GM19025 (cell line): ENCODE measurements around the gene IMPA2.
"Not testable (repeated sequence)": the region's sequence is repeated elsewhere in the genome, so short reads cannot be mapped to it uniquely, and the experiment has no call there.

ENCODE experiments used
- ATAC-seq: cut with Tn5 transposase; IDR thresholded peaks from one replicate; pipeline ENCODE4 v1.9.1; 2021; ENCODE audit warnings: mild to moderate bottlenecking, low read depth, moderate library complexity; ENCODE audit not compliant: unreplicated experiment

The IMPA2 gene

DNA sequence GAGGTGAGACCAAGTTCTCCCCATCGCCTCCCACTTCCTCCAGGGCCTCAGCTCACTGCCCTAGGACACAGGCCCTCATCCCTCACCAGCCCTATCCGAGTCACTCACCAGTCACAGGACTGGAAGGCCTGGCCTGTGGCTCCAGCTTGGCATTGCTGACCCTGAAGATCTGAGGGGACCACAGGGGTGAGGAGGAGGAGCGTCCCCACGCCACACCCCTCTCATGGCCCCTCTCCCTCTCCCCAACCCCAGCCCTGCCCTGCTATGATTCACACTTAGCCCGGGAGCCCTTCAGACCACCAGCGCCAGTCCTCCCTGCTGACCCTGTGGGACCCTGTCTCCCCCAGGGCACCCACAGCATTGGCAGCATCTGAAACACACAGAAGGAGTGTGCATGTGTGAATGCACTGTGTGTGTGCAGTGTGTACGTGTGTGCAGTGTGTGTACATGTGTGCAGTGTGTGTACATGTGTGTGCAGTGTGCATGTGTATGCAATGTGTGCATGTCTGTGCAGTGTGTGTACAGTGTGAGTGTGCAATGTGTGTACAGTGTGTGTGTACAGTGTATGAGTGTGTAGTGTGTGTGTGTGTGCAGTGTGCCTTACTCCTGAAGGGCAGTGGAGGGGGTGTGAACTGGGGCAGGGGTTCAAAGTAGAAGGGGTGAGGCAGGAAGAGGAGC, 82.9 kb downstream of the IMPA2 start:
- no peak for ATAC-seq

DNA sequence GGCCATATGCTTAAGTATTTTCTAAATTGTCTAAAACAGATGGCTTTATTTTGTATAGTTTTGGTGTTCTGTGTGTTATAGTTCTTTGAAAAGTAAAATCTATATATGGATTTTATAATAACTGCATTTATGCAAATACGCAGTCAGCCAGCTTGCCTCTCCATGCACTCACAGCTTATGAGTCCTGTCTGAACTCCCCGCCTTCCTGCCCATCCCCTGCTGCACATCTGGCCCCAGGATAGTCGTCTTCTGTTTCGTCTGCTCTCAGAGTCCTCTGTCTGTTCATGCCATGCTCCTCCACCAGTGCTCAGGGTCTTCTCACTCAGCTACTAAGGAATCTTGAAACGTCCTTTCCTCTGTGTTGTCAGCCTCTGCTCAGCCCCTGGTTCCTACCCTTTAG, 84.1 kb downstream of the IMPA2 start:
- no peak for ATAC-seq

DNA sequence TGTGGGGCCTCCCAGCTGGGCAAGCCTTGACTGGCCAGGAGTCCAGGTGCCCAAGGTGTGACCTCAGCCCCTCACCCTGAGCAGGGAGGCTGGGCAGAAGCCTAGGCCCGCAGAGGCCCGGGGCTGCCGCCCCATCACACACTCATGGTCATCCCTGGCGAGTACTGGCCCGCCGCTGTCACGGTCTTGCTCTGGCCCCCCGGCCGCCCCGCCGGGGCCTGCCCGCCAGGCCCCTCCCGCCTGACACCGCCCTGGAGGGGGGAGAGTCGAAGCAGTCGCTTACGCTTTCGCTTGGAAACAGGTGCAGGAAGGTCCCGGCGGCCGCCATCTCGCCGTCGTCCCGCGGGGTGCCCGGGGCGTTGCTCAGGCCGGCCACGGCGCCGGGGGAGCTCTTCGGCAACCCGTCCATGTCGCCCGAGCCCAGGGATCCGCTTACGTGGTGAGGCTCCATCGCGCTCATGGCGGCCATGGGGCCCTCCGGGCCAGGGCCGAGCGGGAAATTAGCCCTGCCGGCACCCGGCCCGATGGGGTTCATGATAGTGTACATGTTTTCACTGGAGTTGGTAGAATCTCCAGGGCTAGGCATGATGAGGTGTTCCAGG, 85.7 kb downstream of the IMPA2 start:
- ATAC-seq = no peak

DNA sequence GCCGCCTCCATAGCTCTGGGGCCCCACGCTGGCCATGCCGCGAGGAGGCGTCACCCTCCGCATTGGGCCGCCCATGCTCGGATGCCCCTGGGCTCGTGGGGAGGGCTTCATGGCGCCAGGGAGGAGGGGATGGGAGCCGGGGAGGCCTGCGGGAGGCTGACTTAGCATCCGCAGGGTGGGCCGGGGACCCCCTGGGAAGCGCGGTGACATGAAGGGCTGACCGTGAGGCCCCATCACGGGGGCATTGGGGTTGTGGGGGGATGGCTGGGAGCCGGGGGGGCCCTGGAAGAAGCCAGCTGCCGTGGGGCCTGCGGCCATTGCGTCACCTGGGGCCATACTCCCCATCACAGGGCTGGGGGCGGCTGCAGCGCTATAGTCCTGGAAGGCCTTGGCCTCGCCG, 86.4 kb downstream of the IMPA2 start:
- no peak for ATAC-seq

DNA sequence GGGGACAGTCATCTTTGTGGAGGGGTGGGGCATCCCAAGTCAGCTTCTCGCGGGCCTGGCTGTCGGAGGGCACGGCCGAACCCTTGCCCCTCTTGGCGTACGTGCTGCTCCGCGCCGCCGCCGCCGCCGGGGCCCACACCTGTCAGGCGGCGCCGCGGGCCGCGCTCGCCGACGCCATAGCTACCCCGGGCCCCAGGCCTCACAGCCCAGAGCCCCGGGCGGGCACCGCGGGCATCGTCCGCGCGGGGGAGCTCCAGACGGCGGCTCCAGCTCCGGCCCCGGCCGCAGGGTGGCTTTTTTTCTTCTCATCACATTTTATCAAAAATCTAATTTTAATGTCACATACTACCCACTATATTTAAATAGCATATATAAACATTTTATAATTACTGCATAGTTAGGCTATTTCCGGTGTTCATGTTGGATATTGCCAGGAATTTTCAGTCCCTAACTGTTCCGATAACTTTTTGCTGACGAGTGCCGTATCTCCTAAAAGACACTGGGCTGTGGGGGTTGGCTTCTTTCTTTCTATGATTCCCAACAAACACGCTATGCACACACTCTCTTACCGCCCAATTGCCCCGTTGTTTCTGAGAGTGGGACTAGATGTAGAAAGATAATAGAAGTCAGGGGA, 87.1 kb downstream of the IMPA2 start:
- not testable (repeated sequence) for ATAC-seq

DNA sequence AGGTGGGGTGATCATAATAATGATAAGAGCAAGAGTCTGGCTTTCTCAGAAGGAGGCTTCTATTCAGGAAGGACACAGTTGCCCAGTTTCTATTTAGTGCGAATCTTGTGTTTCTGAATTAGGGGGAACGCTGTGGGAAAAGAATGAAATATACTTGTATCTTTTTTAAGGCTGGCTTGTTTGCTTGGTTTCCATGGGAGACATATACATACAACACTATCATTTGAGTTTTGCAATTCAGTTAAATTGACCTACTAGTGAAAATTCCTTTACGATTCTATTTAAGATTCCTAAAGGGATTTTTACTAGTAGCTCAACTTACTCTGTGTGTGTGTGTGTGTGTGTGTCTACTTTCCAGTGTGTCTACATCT, 87.6 kb downstream of the IMPA2 start:
- ATAC-seq = no peak

DNA sequence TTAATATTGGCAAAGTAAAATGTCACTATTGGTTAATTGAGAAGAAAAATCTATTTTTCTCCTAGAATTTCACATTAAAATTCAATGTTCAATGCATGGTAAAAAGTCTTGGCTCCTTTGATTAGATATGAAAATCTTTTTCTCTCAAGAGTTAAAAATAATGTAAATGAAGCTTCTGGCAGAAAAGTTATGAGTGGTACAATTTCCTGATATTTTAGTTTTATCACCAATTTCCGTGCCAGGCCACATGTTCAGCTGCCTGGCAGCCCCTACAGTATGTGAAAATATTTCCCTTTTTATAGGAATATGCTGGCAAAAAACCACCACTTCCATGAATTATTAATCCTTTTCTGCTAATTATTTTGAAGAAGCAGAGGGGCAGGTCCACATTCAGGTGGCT, 89.8 kb downstream of the IMPA2 start:
- ATAC-seq = not testable (repeated sequence)

DNA sequence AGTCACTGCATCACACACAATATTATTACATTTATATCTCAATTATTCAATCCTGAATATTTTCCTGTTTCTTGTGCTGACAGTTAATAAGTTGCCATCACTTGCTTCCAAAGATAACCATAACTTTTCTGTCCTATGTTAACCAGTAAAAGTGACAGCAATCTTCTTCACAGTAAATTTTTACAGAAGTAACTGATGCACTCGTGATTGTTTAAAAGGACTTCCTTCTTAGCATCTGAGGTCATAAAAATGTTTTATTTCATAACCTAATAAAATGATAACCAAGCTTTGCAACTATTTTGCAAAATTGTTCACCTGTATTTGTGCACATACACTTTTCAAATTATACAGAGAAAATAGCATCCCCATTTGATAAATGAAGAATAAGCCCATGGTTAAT, 91.7 kb downstream of the IMPA2 start:
- no peak for ATAC-seq

DNA sequence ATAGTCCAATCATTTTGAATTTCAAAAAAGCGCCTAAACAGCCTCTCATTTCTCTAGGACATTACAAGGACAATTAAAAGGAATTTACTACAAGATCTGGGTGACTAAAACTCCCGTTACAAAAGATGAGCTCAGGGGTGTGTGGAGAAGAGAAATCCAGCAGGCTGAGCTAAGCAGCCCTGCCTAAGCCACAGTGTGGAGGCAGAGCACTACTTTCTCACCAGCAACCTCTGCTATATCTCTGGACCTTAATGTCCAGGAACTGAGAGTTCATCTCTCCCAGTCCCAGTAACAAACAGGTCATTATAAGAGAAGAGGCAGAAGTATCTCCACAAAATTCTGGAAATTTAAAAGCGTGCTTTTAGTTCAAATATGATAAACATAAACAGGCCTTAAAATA, 93.4 kb downstream of the IMPA2 start:
- ATAC-seq = no peak

DNA sequence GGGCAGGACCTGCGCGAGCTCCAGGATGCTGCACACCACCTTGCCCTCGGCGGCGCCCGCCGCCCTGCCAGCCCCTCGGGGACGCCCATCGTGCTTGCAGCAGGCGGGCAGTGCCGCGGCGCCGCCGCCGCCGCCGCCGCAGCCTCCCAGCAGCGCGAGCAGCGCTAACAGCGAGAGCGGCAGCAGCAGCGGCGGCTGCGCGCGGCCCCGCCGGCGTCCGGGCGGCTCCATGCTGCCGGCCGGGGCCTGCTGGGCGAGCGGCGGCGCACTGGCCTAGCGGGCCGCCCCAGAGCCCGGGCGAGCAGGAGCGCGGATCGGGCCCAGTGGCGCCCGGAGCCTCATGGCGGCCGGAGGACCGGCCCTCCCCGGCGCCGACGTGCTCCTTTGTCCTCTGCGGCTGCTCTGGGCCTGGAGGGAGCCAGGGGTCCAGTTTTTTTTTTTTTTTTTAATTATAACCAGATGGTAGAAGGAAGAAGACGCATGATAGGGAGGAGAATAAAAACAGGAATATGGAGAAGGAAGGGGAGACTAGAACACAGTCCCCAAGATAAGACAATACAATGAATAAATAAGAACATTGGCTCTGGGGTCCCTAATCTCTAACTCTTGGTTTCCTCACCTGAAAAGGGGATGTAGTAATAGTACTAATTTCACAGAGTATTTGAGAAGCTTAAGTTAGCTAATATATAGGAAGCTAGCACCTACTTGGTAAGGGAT, 95.3 kb downstream of the IMPA2 start:
- no peak for ATAC-seq

DNA sequence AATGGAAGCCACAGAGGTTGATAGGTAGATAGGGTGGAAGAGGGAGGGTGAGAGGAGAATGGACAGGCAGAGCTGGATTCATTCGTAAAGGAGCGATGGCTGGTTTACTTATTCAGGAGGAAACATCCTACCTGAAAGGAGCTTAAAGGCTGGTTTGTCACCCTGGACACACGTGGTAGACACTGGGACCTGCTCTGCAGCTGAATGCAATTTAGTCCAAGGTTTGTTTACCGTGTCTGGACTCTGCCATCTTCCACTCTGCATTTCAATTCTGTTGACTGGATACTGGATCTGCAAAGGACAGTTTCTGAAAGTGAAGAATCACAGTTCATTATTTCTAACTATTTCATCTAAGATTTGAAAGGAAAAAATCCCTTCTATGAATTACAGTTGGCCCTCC, 96.7 kb downstream of the IMPA2 start:
- not testable (repeated sequence) for ATAC-seq

DNA sequence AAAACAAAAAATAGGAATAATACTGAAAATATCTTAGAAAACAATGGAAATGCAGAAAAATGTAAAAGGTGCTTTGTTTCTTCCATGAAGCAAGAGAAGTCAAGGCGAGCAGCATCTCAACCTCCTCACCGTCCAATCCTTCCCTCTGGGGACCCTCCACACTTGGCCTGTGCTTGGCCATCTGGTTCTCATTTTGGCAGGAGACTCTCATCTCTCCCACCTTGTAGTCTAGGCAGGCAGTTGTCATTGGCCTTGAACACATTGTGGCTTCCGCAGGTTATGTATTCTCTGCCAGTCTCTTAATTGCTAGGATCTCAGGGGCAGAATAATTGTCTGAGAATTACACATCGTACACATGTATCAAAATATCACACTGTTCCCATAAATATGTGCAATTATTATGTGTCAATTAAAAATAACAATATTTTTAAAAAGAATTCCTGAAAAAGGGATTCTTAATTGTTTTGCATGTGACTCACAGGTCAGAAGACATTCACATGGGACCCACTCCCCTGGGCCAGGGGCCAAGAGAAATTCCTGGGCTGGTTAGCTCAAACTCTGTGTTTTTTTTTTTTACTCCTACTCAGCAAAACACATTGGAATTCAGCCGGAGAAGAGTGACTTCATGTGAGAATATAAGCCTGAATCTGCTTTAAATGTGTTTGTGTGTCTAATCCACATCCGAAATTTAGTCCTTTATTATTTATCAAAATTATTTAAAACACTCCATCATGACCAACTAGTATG, 98.4 kb downstream of the IMPA2 start:
- ATAC-seq = no peak
